NCI-H1694 treated with DMSO at 0.1 percent for 48 hours (cell line): ENCODE data around the gene DCXR.
A peak's percentile ranks its signal among the peaks of the same experiment; 100 is the strongest.

Experiments used
- DNase-seq: peaks from one replicate; lab custom pipeline; 2025; lab: John Stamatoyannopoulos, UW

DCXR gene

GRCh38 chr17:82055023-82055964, 17.8 kb upstream of the DCXR start:
- DNase-seq = no peak

- no peak for DNase-seq
These were observed 17.0 kb upstream of the DCXR start for GRCh38 chr17:82054351-82055022.

- DNase-seq = no peak
These were observed 16.2 kb upstream of the DCXR start for GRCh38 chr17:82053556-82054263.

- no peak for DNase-seq
These were observed 15.6 kb upstream of the DCXR start for GRCh38 chr17:82053130-82053529.

GRCh38 chr17:82052638-82053059, 15.2 kb upstream of the DCXR start:
- DNase-seq = no peak

GRCh38 chr17:82051776-82052637, 14.5 kb upstream of the DCXR start, which contains the start of the genes GPS1 and RFNG:
TSS of gene GPS1 (plus strand) at chr17:82051898. CDS start at chr17:82051932, 34 bp downstream.
TSS of gene RFNG (minus strand) at chr17:82051811. CDS start at chr17:82051766, 45 bp downstream.
- peak; percentile 24 for DNase-seq

GRCh38 chr17:82050761-82051641, 13.5 kb upstream of the DCXR start:
- DNase-seq = no peak

- no peak for DNase-seq
These were observed 12.8 kb upstream of the DCXR start for GRCh38 chr17:82050152-82050760.

GRCh38 chr17:82049521-82049971, 12.0 kb upstream of the DCXR start:
- no peak for DNase-seq

- no peak for DNase-seq
These were observed 11.6 kb upstream of the DCXR start for GRCh38 chr17:82049106-82049505.

- DNase-seq = no peak
These were observed 11.1 kb upstream of the DCXR start for GRCh38 chr17:82048571-82048971.

- DNase-seq = no peak
These were observed 10.5 kb upstream of the DCXR start for GRCh38 chr17:82047914-82048570.

GRCh38 chr17:82047379-82047778, 9.9 kb upstream of the DCXR start:
- DNase-seq = no peak

- DNase-seq = no peak
These were observed 9.4 kb upstream of the DCXR start for GRCh38 chr17:82046903-82047302.

- no peak for DNase-seq
These were observed 8.5 kb upstream of the DCXR start for GRCh38 chr17:82045936-82046484.

- DNase-seq = no peak
These were observed 6.0 kb upstream of the DCXR start for GRCh38 chr17:82043507-82043906.

- DNase-seq = no peak
These were observed 5.2 kb upstream of the DCXR start for GRCh38 chr17:82042649-82043048.

GRCh38 chr17:82041144-82041814, 3.8 kb upstream of the DCXR start:
- DNase-seq = no peak
